HepG2 (cell line): ENCODE data around the gene RAMP3. TPM values are rescaled to one million over a fixed set of nuclear protein-coding genes. Genes with fewer than 3 reads are reported as not detected.

Experiments
- ATAC-seq: fragments of 200-7000 bp; cut with Tn5 transposase; 3 replicates; pipeline ENCODE4 v1.9.1; 2020; ENCODE audit warnings: mild to moderate bottlenecking, moderate library complexity
- BruUV-seq: library from RNA; stranded (reverse); fragments of 400-500 nt; replicated peaks from 2 replicates; lab custom pipeline; 2021; lab: Mats Ljungman, UMichigan
- CTCF ChIA-PET: fragments of 300-600 bp; formaldehyde crosslinking; extraction: SDS; loops from one replicate; lab custom pipeline; 2021; ENCODE audit warnings: low total read pairs, inconsistent platforms, low intra/inter-chr PET ratio; lab: Yijun Ruan, JAX
- POLR2A ChIA-PET: fragments of 350-600 bp; sonication (Branson Sonifier 250); formaldehyde crosslinking; loops from one replicate; lab custom pipeline; 2020; ENCODE audit warnings: antibody characterized with exemption, inconsistent platforms; lab: Yijun Ruan, JAX
- DNase-seq: peaks from one replicate; pipeline ENCODE4 v3.0.0-alpha.2; 2015; ENCODE audit warnings: low spot score
- FAIRE-seq: peaks from 3 replicates; lab custom pipeline; 2011; peaks lifted over from hg19 to GRCh38; lab: Jason Lieb, UNC
- H2AFZ ChIP-seq: one replicate; pipeline ENCODE4 v1.6.1; 2011; ENCODE audit warnings: low read length, inconsistent platforms
- H3K27ac ChIP-seq: fragments of 300-600 bp; 3 replicates; pipeline ENCODE4 v1.8.0; 2011; ENCODE audit warnings: mixed run types, mild to moderate bottlenecking, mixed read lengths, low read length, inconsistent platforms; ENCODE audit not compliant: insufficient read depth; ENCODE audit errors: extremely low read length
- H3K27me3 ChIP-seq, 2 experiments: fragments of 200-600 bp in 1 of 2; 2 replicates in 1 of 2; 3 replicates in 1 of 2; pipeline versions ENCODE4 v1.6.0 to v1.8.0; 2011; ENCODE audit warnings: low read length in 2 of 2, mild to moderate bottlenecking in 2 of 2, moderate library complexity in 2 of 2, inconsistent platforms in 1 of 2; ENCODE audit not compliant: insufficient read depth in 2 of 2, control insufficient read depth in 1 of 2
- H3K36me3 ChIP-seq, 2 experiments: fragments of 200-600 bp in 1 of 2; replicated peaks in 1 of 2; 2 replicates in 1 of 2; 3 replicates in 1 of 2; pipeline versions ENCODE4 v1.5.1 to v1.8.0; 2011; ENCODE audit warnings: low read length in 2 of 2, inconsistent platforms in 1 of 2; ENCODE audit not compliant: insufficient read depth in 2 of 2, control insufficient read depth in 1 of 2
- H3K4me1 ChIP-seq: 2 replicates; pipeline ENCODE4 v1.5.1; 2012; ENCODE audit warnings: low read length, inconsistent platforms; ENCODE audit not compliant: insufficient read depth
- H3K4me2 ChIP-seq: 2 replicates; pipeline ENCODE4 v1.6.0; 2011; ENCODE audit warnings: low read depth, low read length, inconsistent platforms
- H3K4me3 ChIP-seq, 3 experiments: fragments of 200-600 bp in 1 of 3; sonication (generic), shearing (Covaris generic) in 1 of 3; replicated peaks in 1 of 3; 2 replicates each; pipeline ENCODE4 v1.5.1; 2011 to 2016; ENCODE audit warnings: low read length in 3 of 3, inconsistent platforms in 2 of 3, low read depth in 2 of 3, mild to moderate bottlenecking in 2 of 3, control low read depth in 1 of 3, mixed read lengths in 1 of 3; ENCODE audit not compliant: insufficient read depth in 1 of 3
- H3K79me2 ChIP-seq: one replicate; pipeline ENCODE4 v1.6.1; 2011; ENCODE audit warnings: low read length, inconsistent platforms; ENCODE audit not compliant: insufficient read depth
- H3K9ac ChIP-seq: 2 replicates; pipeline ENCODE4 v1.6.0; 2011; ENCODE audit warnings: mild to moderate bottlenecking, low read depth, low read length, inconsistent platforms; ENCODE audit not compliant: insufficient read depth
- H3K9me3 ChIP-seq: 2 replicates; pipeline ENCODE4 v1.5.1; 2012; ENCODE audit warnings: mild to moderate bottlenecking, low read length
- H4K20me1 ChIP-seq: 2 replicates; pipeline ENCODE4 v1.6.0; 2011; ENCODE audit warnings: inconsistent platforms, mild to moderate bottlenecking, low read length, moderate library complexity; ENCODE audit not compliant: insufficient read depth
- ARNTL ChIP-seq: sonication (generic); formaldehyde crosslinking; IDR thresholded peaks from 2 replicates; pipeline ENCODE4 v1.4.0; 2020; ENCODE audit warnings: mild to moderate bottlenecking, missing genetic modification reagents
- BRD4 ChIP-seq: sonication (generic); formaldehyde crosslinking; IDR thresholded peaks from 2 replicates; pipeline ENCODE4 v1.4.0; 2020; ENCODE audit warnings: missing genetic modification reagents
- DNMT3B ChIP-seq: conservative IDR thresholded peaks from 2 replicates; pipeline ENCODE4 v1.6.1; 2016; ENCODE audit warnings: missing biosample characterization, control low read depth
- DZIP1 ChIP-seq: sonication (generic); formaldehyde crosslinking; IDR thresholded peaks from 2 replicates; pipeline ENCODE4 v1.5.0; 2020; ENCODE audit warnings: mild to moderate bottlenecking, missing genetic modification reagents
- GATAD2A ChIP-seq: IDR thresholded peaks from 2 replicates; pipeline ENCODE4 v1.6.1; 2016
- IKZF1 ChIP-seq: fragments of 450-650 bp; IDR thresholded peaks from 2 replicates; pipeline ENCODE4 v1.7.1; 2016
- KDM5A ChIP-seq: fragments of 200-600 bp; sonication (generic); IDR thresholded peaks from 2 replicates; pipeline ENCODE4 v1.7.0; 2018; ENCODE audit warnings: antibody characterized with exemption, mild to moderate bottlenecking, low read length, borderline replicate concordance
- KMT2B ChIP-seq: IDR thresholded peaks from 2 replicates; pipeline ENCODE4 v1.6.1; 2016; ENCODE audit warnings: missing genetic modification reagents, missing compliant biosample characterization
- SYNCRIP ChIP-seq: fragments of 200-400 bp; formaldehyde crosslinking; IDR thresholded peaks from 2 replicates; pipeline ENCODE4 v1.6.1; 2018; ENCODE audit warnings: mild to moderate bottlenecking, low read depth, low read length; ENCODE audit not compliant: insufficient read depth
- TEAD3 ChIP-seq: optimal IDR thresholded peaks from 2 replicates; pipeline ENCODE3; 2016; ENCODE audit warnings: borderline replicate concordance
- ZBTB21 ChIP-seq: sonication (generic); formaldehyde crosslinking; IDR thresholded peaks from 2 replicates; pipeline ENCODE4 v1.4.0; 2020; ENCODE audit warnings: missing genetic modification reagents
- ZNF350 ChIP-seq: sonication (generic); formaldehyde crosslinking; IDR thresholded peaks from 2 replicates; pipeline ENCODE4 v1.4.0; 2020; ENCODE audit warnings: mild to moderate bottlenecking, low read depth, missing genetic modification reagents, borderline replicate concordance
- ZNF512B ChIP-seq: sonication (generic); formaldehyde crosslinking; IDR thresholded peaks from 2 replicates; pipeline ENCODE4 v1.5.1; 2020; ENCODE audit warnings: missing genetic modification reagents, mild to moderate bottlenecking, borderline replicate concordance
- ZNF556 ChIP-seq: sonication (generic); formaldehyde crosslinking; IDR thresholded peaks from 2 replicates; pipeline ENCODE4 v1.4.0; 2020; ENCODE audit warnings: mild to moderate bottlenecking, missing genetic modification reagents, borderline replicate concordance
- ZNF562 ChIP-seq: sonication (generic); formaldehyde crosslinking; IDR thresholded peaks from 2 replicates; pipeline ENCODE4 v1.8.0; 2022; ENCODE audit warnings: missing genetic modification reagents, borderline replicate concordance
- ZNF883 ChIP-seq: sonication (generic); formaldehyde crosslinking; IDR thresholded peaks from 2 replicates; pipeline ENCODE4 v1.5.1; 2020; ENCODE audit warnings: mild to moderate bottlenecking, missing genetic modification reagents; ENCODE audit errors: not compliant biosample characterization
- WGBS: methylation state at CpG from one replicate; pipeline ENCODE4 v1.1.6; 2017; ENCODE audit warnings: low lambda C conversion rate; 5-methylcytosine and 5-hydroxymethylcytosine counted together
- in situ Hi-C: cut with HindIII; loops from 2 replicates; pipeline ENCODE4 v1.10.0; 2017; ENCODE audit warnings: low pct_unique_long_range_greater_than_20kb; ENCODE audit not compliant: extremely low pct_ligation_motif_present
- intact Hi-C: fragments of 100-400 bp; cut with micrococcal nuclease; formaldehyde crosslinking; loops from one replicate; pipeline ENCODE4 v1.10.0; 2022; ENCODE audit not compliant: unreplicated experiment
- polyA plus RNA-seq, 8 experiments: library from polyadenylated mRNA; depleted of rRNA in 3 of 8; stranded (reverse) in 7 of 8; unstranded in 1 of 8; fragments of >200 nt; fragmentation: Illumina TruSeq in 4 of 8; extraction: Trizol in 4 of 8; gene quantifications; 2 replicates each; pipeline versions ENCODE4 v1.2.1 to v1.2.3, GENCODE V29; 2011 to 2016; ENCODE audit warnings: low read depth in 4 of 8, missing spikeins in 1 of 8, mixed read lengths in 1 of 8; ENCODE audit not compliant: insufficient read depth in 1 of 8
- total RNA-seq, 5 experiments: library from RNA; depleted of rRNA; stranded (reverse); fragments of >200 nt; fragmentation: Illumina TruSeq; extraction: Trizol; gene quantifications; 2 replicates each; pipeline ENCODE4 v1.2.3, GENCODE V29; 2016; ENCODE audit warnings: low read depth in 1 of 5
- TF ChIP-seq, protein P1 (sequence below): sonication (generic); formaldehyde crosslinking; IDR thresholded peaks from 2 replicates; pipeline ENCODE4 v1.4.0; 2020; ENCODE audit warnings: low read depth, missing genetic modification reagents

RAMP3 gene
- total and polyA plus RNA-seq, 2 of the 13 experiments (the other 11 are each of a cell fraction or from before 2014, with no cell fraction given) = not detected

DNA sequence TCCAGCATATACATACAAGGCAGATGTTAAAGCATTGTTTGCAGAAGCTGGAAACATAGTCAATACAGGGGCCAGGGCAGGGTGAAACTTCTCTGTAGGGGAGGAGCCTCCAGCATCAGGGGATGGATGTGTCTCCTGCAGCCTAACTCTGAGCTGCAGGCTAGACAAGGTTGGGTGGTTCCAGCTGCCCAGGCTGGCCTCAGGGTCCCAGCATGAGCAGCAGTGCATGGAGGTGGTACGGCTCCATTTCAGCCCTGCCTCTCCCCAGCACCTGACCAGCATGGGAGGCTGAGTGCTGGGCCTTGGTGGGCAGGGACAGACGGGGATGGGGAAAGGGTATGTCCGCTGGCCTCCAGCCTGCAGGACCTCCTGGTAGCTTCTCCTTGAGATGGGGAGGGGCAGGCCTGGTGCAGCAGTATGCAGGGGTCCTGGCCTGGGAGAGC is 38.7 kb upstream of the RAMP3 start:
- H3K36me3 ChIP-seq = no peaks in the 10 kb centered on the region
- no peaks in the 10 kb centered on the region for H4K20me1 ChIP-seq
- BruUV-seq = no TSS peak
- H3K4me2 ChIP-seq = no peak overlapping the region
- POLR2A ChIA-PET = no interaction called here
- ATAC-seq (peak; percentile 62), DNase-seq (no peak), FAIRE-seq (no peak)
- intact Hi-C loops = no loop called here
- no CpG with 5 or more reads among the region's 3 CpGs for WGBS
- no peak overlapping the region for H3K4me3 ChIP-seq
- H3K27me3 ChIP-seq = peaks cover 2 to 17% of the 10 kb centered on the region in 2 experiments; a peak in 2 of 5 replicates
- CTCF ChIA-PET = no interaction called here
- H3K79me2 ChIP-seq = no peaks in the 10 kb centered on the region
- H2AFZ ChIP-seq = no peak overlapping the region
- H3K4me1 ChIP-seq = peaks cover 17% of the 10 kb centered on the region
- H3K9me3 ChIP-seq = no peaks in the 10 kb centered on the region
- no peak overlapping the region for H3K9ac ChIP-seq
- H3K27ac ChIP-seq = no peak overlapping the region
- in situ Hi-C loops = no loop called here
- no peak for TF ChIP-seq DNMT3B (CRISPR knock-in tag)
- TF ChIP-seq, protein P1, sequence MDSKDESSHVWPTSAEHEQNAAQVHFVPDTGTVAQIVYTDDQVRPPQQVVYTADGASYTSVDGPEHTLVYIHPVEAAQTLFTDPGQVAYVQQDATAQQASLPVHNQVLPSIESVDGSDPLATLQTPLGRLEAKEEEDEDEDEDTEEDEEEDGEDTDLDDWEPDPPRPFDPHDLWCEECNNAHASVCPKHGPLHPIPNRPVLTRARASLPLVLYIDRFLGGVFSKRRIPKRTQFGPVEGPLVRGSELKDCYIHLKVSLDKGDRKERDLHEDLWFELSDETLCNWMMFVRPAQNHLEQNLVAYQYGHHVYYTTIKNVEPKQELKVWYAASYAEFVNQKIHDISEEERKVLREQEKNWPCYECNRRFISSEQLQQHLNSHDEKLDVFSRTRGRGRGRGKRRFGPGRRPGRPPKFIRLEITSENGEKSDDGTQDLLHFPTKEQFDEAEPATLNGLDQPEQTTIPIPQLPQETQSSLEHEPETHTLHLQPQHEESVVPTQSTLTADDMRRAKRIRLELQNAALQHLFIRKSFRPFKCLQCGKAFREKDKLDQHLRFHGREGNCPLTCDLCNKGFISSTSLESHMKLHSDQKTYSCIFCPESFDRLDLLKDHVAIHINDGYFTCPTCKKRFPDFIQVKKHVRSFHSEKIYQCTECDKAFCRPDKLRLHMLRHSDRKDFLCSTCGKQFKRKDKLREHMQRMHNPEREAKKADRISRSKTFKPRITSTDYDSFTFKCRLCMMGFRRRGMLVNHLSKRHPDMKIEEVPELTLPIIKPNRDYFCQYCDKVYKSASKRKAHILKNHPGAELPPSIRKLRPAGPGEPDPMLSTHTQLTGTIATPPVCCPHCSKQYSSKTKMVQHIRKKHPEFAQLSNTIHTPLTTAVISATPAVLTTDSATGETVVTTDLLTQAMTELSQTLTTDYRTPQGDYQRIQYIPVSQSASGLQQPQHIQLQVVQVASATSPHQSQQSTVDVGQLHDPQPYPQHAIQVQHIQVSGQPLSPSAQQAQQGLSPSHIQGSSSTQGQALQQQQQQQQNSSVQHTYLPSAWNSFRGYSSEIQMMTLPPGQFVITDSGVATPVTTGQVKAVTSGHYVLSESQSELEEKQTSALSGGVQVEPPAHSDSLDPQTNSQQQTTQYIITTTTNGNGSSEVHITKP (CRISPR knock-in tag) = no peak
- TF ChIP-seq DZIP1 (CRISPR knock-in tag) = no peak
- TF ChIP-seq ZNF562 = no peak
- no peak for TF ChIP-seq TEAD3 (CRISPR knock-in tag)
- TF ChIP-seq IKZF1 = no peak
- no peak for TF ChIP-seq KDM5A
- TF ChIP-seq KMT2B (CRISPR knock-in tag) = no peak
- no peak for TF ChIP-seq ZBTB21 (CRISPR knock-in tag)
- TF ChIP-seq ARNTL = no peak
- TF ChIP-seq ZNF556 (CRISPR knock-in tag) = no peak
- TF ChIP-seq SYNCRIP = no peak
- TF ChIP-seq GATAD2A (CRISPR knock-in tag) = no peak
- no peak for TF ChIP-seq BRD4
- TF ChIP-seq ZNF512B (CRISPR knock-in tag) = no peak
- TF ChIP-seq ZNF350 = no peak
- TF ChIP-seq ZNF883 (CRISPR knock-in tag) = no peak
